Stomach (tissue), 4 donors: Measurements from ENCODE around the gene BORCS5.

Source experiments
- EP300 ChIP-seq: sonication (generic); formaldehyde crosslinking; IDR thresholded peaks from one replicate; pipeline ENCODE4 v1.6.1; 2017; ENCODE audit warnings: antibody characterized with exemption
- TF ChIP-seq, protein P1 (sequence below), 7 experiments: fragments of 450-650 bp in 4 of 7; fragments of 200-600 bp in 3 of 7; sonication (generic) in 3 of 7; IDR thresholded peaks; one replicate each; pipeline ENCODE4 v1.5.1; 2016 to 2019; ENCODE audit warnings: antibody characterized with exemption in 7 of 7, control low read depth in 2 of 7, mild to moderate bottlenecking in 1 of 7

- TF ChIP-seq, protein P1, sequence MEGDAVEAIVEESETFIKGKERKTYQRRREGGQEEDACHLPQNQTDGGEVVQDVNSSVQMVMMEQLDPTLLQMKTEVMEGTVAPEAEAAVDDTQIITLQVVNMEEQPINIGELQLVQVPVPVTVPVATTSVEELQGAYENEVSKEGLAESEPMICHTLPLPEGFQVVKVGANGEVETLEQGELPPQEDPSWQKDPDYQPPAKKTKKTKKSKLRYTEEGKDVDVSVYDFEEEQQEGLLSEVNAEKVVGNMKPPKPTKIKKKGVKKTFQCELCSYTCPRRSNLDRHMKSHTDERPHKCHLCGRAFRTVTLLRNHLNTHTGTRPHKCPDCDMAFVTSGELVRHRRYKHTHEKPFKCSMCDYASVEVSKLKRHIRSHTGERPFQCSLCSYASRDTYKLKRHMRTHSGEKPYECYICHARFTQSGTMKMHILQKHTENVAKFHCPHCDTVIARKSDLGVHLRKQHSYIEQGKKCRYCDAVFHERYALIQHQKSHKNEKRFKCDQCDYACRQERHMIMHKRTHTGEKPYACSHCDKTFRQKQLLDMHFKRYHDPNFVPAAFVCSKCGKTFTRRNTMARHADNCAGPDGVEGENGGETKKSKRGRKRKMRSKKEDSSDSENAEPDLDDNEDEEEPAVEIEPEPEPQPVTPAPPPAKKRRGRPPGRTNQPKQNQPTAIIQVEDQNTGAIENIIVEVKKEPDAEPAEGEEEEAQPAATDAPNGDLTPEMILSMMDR (IDR thresholded peaks at IDR 0.05): no peak
- TF ChIP-seq EP300: no peak
These were observed 129.9 kb downstream of the BORCS5 start for GRCh38 chr12:12486661-12487240.
